H1 (cell line): ENCODE measurements around the gene TMTC4. TPM values are rescaled to one million over a fixed set of nuclear protein-coding genes. Genes with fewer than 3 reads are reported as not detected.

Experiments
- CTCF ChIA-PET: fragments of 300-600 bp; sonication (Branson Sonifier 250); formaldehyde crosslinking; loops from one replicate; lab custom pipeline; 2021; ENCODE audit not compliant: partially characterized antibody; lab: Charles Lee
- POLR2A ChIA-PET: fragments of 300-600 bp; sonication (Branson Sonifier 250); formaldehyde crosslinking; loops from one replicate; lab custom pipeline; 2021; ENCODE audit warnings: inconsistent platforms; ENCODE audit not compliant: partially characterized antibody; lab: Charles Lee
- DNase-seq, 2 experiments: peaks; one replicate each; pipeline versions ENCODE4 v3.0.0 to v3.0.0-alpha.2; 2010 to 2022; ENCODE audit warnings: low spot score in 2 of 2, low read depth in 1 of 2, mixed read lengths in 1 of 2
- FAIRE-seq: peaks from 2 replicates; lab custom pipeline; 2011; peaks lifted over from hg19 to GRCh38; lab: Jason Lieb, UNC
- H2AFZ ChIP-seq: 2 replicates; pipeline ENCODE4 v1.8.1; 2012; ENCODE audit warnings: low read length, inconsistent platforms
- H2AK5ac ChIP-seq: 2 replicates; pipeline ENCODE4 v1.6.1; 2013; ENCODE audit warnings: low read depth, low read length
- H2BK120ac ChIP-seq: replicated peaks from 2 replicates; pipeline ENCODE3; 2013; ENCODE audit warnings: low read depth, low read length, inconsistent platforms
- H2BK12ac ChIP-seq: 2 replicates; pipeline ENCODE4 v1.6.1; 2013; ENCODE audit warnings: low read depth, low read length
- H2BK15ac ChIP-seq: 2 replicates; pipeline ENCODE4 v1.6.1; 2013; ENCODE audit warnings: low read length
- H2BK20ac ChIP-seq: 2 replicates; pipeline ENCODE4 v1.6.1; 2013; ENCODE audit warnings: low read length
- H2BK5ac ChIP-seq: 2 replicates; pipeline ENCODE4 v1.6.1; 2013; ENCODE audit warnings: low read depth, low read length
- H3K14ac ChIP-seq: 2 replicates; pipeline ENCODE4 v1.6.1; 2013; ENCODE audit warnings: inconsistent platforms; ENCODE audit not compliant: insufficient read length
- H3K18ac ChIP-seq: 2 replicates; pipeline ENCODE4 v1.6.1; 2013; ENCODE audit warnings: low read length; ENCODE audit errors: extremely low read depth
- H3K23ac ChIP-seq: 2 replicates; pipeline ENCODE4 v1.6.1; 2013; ENCODE audit warnings: inconsistent platforms; ENCODE audit not compliant: insufficient read length
- H3K23me2 ChIP-seq: 2 replicates; pipeline ENCODE4 v1.6.1; 2013; ENCODE audit warnings: low read depth, low read length
- H3K27ac ChIP-seq: 2 replicates; pipeline ENCODE4 v1.6.1; 2011; ENCODE audit warnings: low read depth, low read length, inconsistent platforms
- H3K27me3 ChIP-seq, 4 experiments: replicated peaks in 1 of 4; 1 replicate in 1 of 4; 2 replicates in 3 of 4; pipeline versions ENCODE4 v1.6.1 to v1.8.1; 2011 to 2013; ENCODE audit warnings: low read length in 3 of 4, mild to moderate bottlenecking in 3 of 4, inconsistent platforms in 2 of 4, mixed read lengths in 2 of 4, moderate library complexity in 1 of 4; ENCODE audit not compliant: control insufficient read depth in 3 of 4, insufficient read depth in 3 of 4; ENCODE audit errors: extremely low read depth in 1 of 4
- H3K36me3 ChIP-seq, 4 experiments: 2 replicates each; pipeline versions ENCODE4 v1.6.1 to v1.8.1; 2011 to 2013; ENCODE audit warnings: mild to moderate bottlenecking in 4 of 4, low read length in 3 of 4, moderate library complexity in 2 of 4, control low read depth in 1 of 4, inconsistent platforms in 1 of 4; ENCODE audit not compliant: insufficient read depth in 4 of 4, control insufficient read depth in 2 of 4
- H3K4ac ChIP-seq: replicated peaks from 2 replicates; pipeline ENCODE3; 2013; ENCODE audit warnings: low read length, low read depth, mixed read lengths, inconsistent platforms; ENCODE audit not compliant: insufficient read length
- H3K4me1 ChIP-seq, 4 experiments: replicated peaks in 1 of 4; 1 replicate in 1 of 4; 2 replicates in 3 of 4; pipeline versions ENCODE4 v1.6.1 to v1.8.1; 2011 to 2013; ENCODE audit warnings: low read length in 3 of 4, inconsistent platforms in 2 of 4, mixed read lengths in 1 of 4; ENCODE audit not compliant: insufficient read depth in 4 of 4, control insufficient read depth in 3 of 4
- H3K4me2 ChIP-seq, 2 experiments: 2 replicates each; pipeline versions ENCODE4 v1.6.1 to v1.8.1; 2011 to 2013; ENCODE audit warnings: low read depth in 2 of 2, low read length in 2 of 2, control low read depth in 1 of 2, inconsistent platforms in 1 of 2, mild to moderate bottlenecking in 1 of 2; ENCODE audit not compliant: insufficient read depth in 1 of 2
- H3K4me3 ChIP-seq, 4 experiments: fragments of 200-600, 300-600 bp in 1 of 4; sonication (generic), shearing (Covaris generic), sonication (Bioruptor Twin) in 1 of 4; 2 replicates each; pipeline versions ENCODE4 v1.5.1 to v1.8.1; 2011 to 2016; ENCODE audit warnings: low read length in 4 of 4, low read depth in 3 of 4, control low read depth in 2 of 4, inconsistent platforms in 2 of 4, mild to moderate bottlenecking in 2 of 4, mixed read lengths in 1 of 4, moderate library complexity in 1 of 4; ENCODE audit not compliant: insufficient read depth in 2 of 4; ENCODE audit errors: extremely low read depth in 1 of 4
- H3K56ac ChIP-seq: replicated peaks from 2 replicates; pipeline ENCODE3; 2013; ENCODE audit warnings: low read depth, mild to moderate bottlenecking, mixed read lengths, low read length, inconsistent platforms; ENCODE audit not compliant: insufficient read length
- H3K79me1 ChIP-seq: 2 replicates; pipeline ENCODE4 v1.6.1; 2013; ENCODE audit warnings: low read depth, low read length, control low read depth
- H3K79me2 ChIP-seq, 2 experiments: 2 replicates each; pipeline versions ENCODE4 v1.6.1 to v1.8.1; 2012 to 2013; ENCODE audit warnings: low read length in 2 of 2, mild to moderate bottlenecking in 2 of 2, inconsistent platforms in 1 of 2; ENCODE audit not compliant: insufficient read depth in 2 of 2, control insufficient read depth in 1 of 2
- H3K9ac ChIP-seq, 4 experiments: replicated peaks in 1 of 4; 1 replicate in 1 of 4; 2 replicates in 3 of 4; pipeline versions ENCODE4 v1.6.1 to v1.8.1; 2011 to 2013; ENCODE audit warnings: low read depth in 3 of 4, low read length in 3 of 4, control low read depth in 2 of 4, mild to moderate bottlenecking in 2 of 4, moderate library complexity in 2 of 4, inconsistent platforms in 1 of 4; ENCODE audit errors: extremely low read depth in 1 of 4
- H3K9me3 ChIP-seq, 2 experiments: 2 replicates each; pipeline versions ENCODE4 v1.6.1 to v1.8.1; 2012 to 2013; ENCODE audit warnings: mild to moderate bottlenecking in 2 of 2, moderate library complexity in 2 of 2, control low read depth in 1 of 2, inconsistent platforms in 1 of 2, low read depth in 1 of 2, low read length in 1 of 2, mixed read lengths in 1 of 2; ENCODE audit not compliant: insufficient read depth in 2 of 2
- H4K20me1 ChIP-seq, 2 experiments: replicated peaks in 1 of 2; 2 replicates each; pipeline versions ENCODE3 to v1.8.1; 2011 to 2013; ENCODE audit warnings: inconsistent platforms in 2 of 2, low read length in 2 of 2, mild to moderate bottlenecking in 1 of 2; ENCODE audit not compliant: insufficient read depth in 2 of 2, control insufficient read depth in 1 of 2
- H4K5ac ChIP-seq: 2 replicates; pipeline ENCODE4 v1.6.1; 2013; ENCODE audit warnings: low read length, low read depth, mixed read lengths, inconsistent platforms; ENCODE audit not compliant: insufficient read length
- H4K8ac ChIP-seq: 2 replicates; pipeline ENCODE4 v1.8.0; 2013; ENCODE audit warnings: mild to moderate bottlenecking, moderate library complexity, low read length, inconsistent platforms; ENCODE audit not compliant: insufficient read depth; ENCODE audit errors: extremely low read depth
- H4K91ac ChIP-seq: replicated peaks from 2 replicates; pipeline ENCODE3; 2013; ENCODE audit warnings: low read length, mixed read lengths, inconsistent platforms; ENCODE audit not compliant: insufficient read length
- CTBP2 ChIP-seq: IDR thresholded peaks from 2 replicates; pipeline ENCODE4 v1.7.0; 2011; ENCODE audit warnings: borderline replicate concordance, mild to moderate bottlenecking, moderate library complexity, mixed read lengths, low read length; ENCODE audit not compliant: insufficient read depth, insufficient read length
- EP300 ChIP-seq, 2 experiments: IDR thresholded peaks; 1 replicate in 1 of 2; 2 replicates in 1 of 2; pipeline ENCODE4 v1.6.1; 2011 to 2012; ENCODE audit warnings: low read depth in 2 of 2, low read length in 2 of 2, mild to moderate bottlenecking in 2 of 2, borderline replicate concordance in 1 of 2, inconsistent platforms in 1 of 2, moderate library complexity in 1 of 2
- HDAC6 ChIP-seq: IDR thresholded peaks from one replicate; pipeline ENCODE4 v1.7.1; 2012; ENCODE audit warnings: low read depth, mild to moderate bottlenecking, inconsistent platforms, low read length, moderate library complexity
- JUN ChIP-seq: IDR thresholded peaks from 2 replicates; pipeline ENCODE4 v1.6.1; 2011; ENCODE audit warnings: low read depth, mild to moderate bottlenecking, improper control_type of control experiment, low read length
- JUND ChIP-seq: IDR thresholded peaks from 2 replicates; pipeline ENCODE4 v1.6.1; 2011; ENCODE audit warnings: mild to moderate bottlenecking, improper control_type of control experiment, low read length
- KDM5A ChIP-seq: fragments of 200-600 bp; IDR thresholded peaks from 2 replicates; pipeline ENCODE4 v1.7.1; 2012; ENCODE audit warnings: mild to moderate bottlenecking, low read length, inconsistent platforms, mixed read lengths
- NRF1 ChIP-seq: IDR thresholded peaks from 2 replicates; pipeline ENCODE4 v1.6.1; 2011; ENCODE audit warnings: mild to moderate bottlenecking, low read depth, low read length, improper control_type of control experiment
- PHF8 ChIP-seq: fragments of 200-600 bp; sonication (generic); conservative IDR thresholded peaks from 2 replicates; pipeline ENCODE4 v1.7.1; 2012; ENCODE audit warnings: low read depth, mild to moderate bottlenecking, inconsistent platforms, low read length, moderate library complexity
- POU5F1 ChIP-seq: IDR thresholded peaks from 2 replicates; pipeline ENCODE4 v1.6.1; 2011; ENCODE audit warnings: low read depth, mild to moderate bottlenecking, low read length, moderate library complexity
- RBBP5 ChIP-seq: IDR thresholded peaks from 2 replicates; pipeline ENCODE4 v1.7.1; 2012; ENCODE audit warnings: low read depth, mild to moderate bottlenecking, inconsistent platforms, low read length, moderate library complexity, borderline replicate concordance
- RNF2 ChIP-seq: fragments of 200-900, 300-1000 bp; sonication (generic); IDR thresholded peaks from 2 replicates; pipeline ENCODE4 v1.7.1; 2016; ENCODE audit warnings: borderline replicate concordance, low read depth, mild to moderate bottlenecking, antibody characterized with exemption, low read length; ENCODE audit not compliant: poor library complexity, severe bottlenecking; ENCODE audit errors: missing control alignments
- SP1 ChIP-seq: IDR thresholded peaks from 2 replicates; pipeline ENCODE4 v1.6.1; 2011; ENCODE audit warnings: low read depth, low read length
- SRF ChIP-seq: IDR thresholded peaks from 2 replicates; pipeline ENCODE4 v1.6.1; 2011; ENCODE audit warnings: mild to moderate bottlenecking, low read depth, low read length, moderate library complexity
- WGBS, 2 experiments: shearing (Covaris generic) in 1 of 2; methylation state at CpG; one replicate each; pipeline versions ENCODE4 v1.1.6 to v1.1.7; 2013 to 2015; ENCODE audit warnings: low lambda C conversion rate in 2 of 2, mixed read lengths in 2 of 2, inconsistent platforms in 1 of 2, low coverage in 1 of 2, missing lambda C conversion rate in 1 of 2; ENCODE audit not compliant: insufficient replicate concordance in 2 of 2, insufficient coverage in 1 of 2, insufficient read length in 1 of 2; ENCODE audit errors: extremely low coverage in 1 of 2, missing lambda C conversion rate in 1 of 2; 5-methylcytosine and 5-hydroxymethylcytosine counted together
- polyA plus RNA-seq, 7 experiments: library from polyadenylated mRNA; depleted of rRNA in 3 of 7; stranded (reverse) in 5 of 7; unstranded in 2 of 7; fragments of >200 nt in 5 of 7; fragments of 200-250 nt in 2 of 7; gene quantifications; 1 replicate in 5 of 7; 2 replicates in 1 of 7; 4 replicates in 1 of 7; pipeline versions ENCODE4 v1.2.1 to v1.2.3, GENCODE V29; 2011 to 2013; ENCODE audit warnings: missing spikeins in 2 of 7, mixed read lengths in 2 of 7
- total RNA-seq: library from RNA; stranded (reverse); fragmentation: NEBNext Ultra II Directional; extraction: Animal tissue kit (Norgen Biotek cat#: 25700); gene quantifications from 2 replicates; pipeline ENCODE4 v1.2.1, GENCODE V29; 2021

The TMTC4 gene
- total and polyA plus RNA-seq, 2 of the 8 experiments (the other 6 are each of a cell fraction or from before 2014, with no cell fraction given) = 26.3 to 42.6 TPM

GRCh38 chr13:100561599-100562204, 112.9 kb downstream of the TMTC4 start:
- Histone ChIP-seq H3K27me3 (no peaks in the 10 kb centered on the region), H3K23ac (no peak overlapping the region), H2BK5ac (no peak overlapping the region), H2BK20ac (no peak overlapping the region), H3K27ac (no peak overlapping the region), H2BK15ac (no peak overlapping the region), H3K4me3 (no peak overlapping the region), H3K4me2 (no peak overlapping the region), H2BK12ac (no peak overlapping the region), H4K8ac (no peak overlapping the region), H4K20me1 (no peaks in the 10 kb centered on the region), H3K18ac (no peak overlapping the region), H3K4ac (no peak overlapping the region), H2AK5ac (no peak overlapping the region), H3K79me1 (no peaks in the 10 kb centered on the region), H3K14ac (no peak overlapping the region), H3K79me2 (no peaks in the 10 kb centered on the region), H3K4me1 (no peaks in the 10 kb centered on the region), H3K23me2 (no peaks in the 10 kb centered on the region), H2BK120ac (no peak overlapping the region), H3K9ac (no peak overlapping the region), H3K56ac (no peak overlapping the region), H3K9me3 (peaks cover 5 to 12% of the 10 kb centered on the region in 2 experiments; a peak in 3 of 4 replicates), H2AFZ (no peak overlapping the region), H4K91ac (no peak overlapping the region), H4K5ac (no peak overlapping the region), H3K36me3 (no peaks in the 10 kb centered on the region)
- ChIA-PET CTCF (interaction anchor here (0.6 to 5.0 kb wide), 5 partner anchors 11 to 944 kb away, joined by 3 to 42 read pairs (median 4); partner anchors contain the start of gene GGACT), POLR2A (no interaction called here)
- DNase-seq (no peak), FAIRE-seq (no peak)
- WGBS, 2 experiments = 56% methylated on average over 7 of the region's 7 CpGs; no CpG with 5 or more reads in 1 of the 2 experiments
- TF ChIP-seq PHF8 = no peak
- no peak for TF ChIP-seq HDAC6
- no peak for TF ChIP-seq RBBP5
- TF ChIP-seq SP1 = no peak
- no peak for TF ChIP-seq SRF
- no peak for TF ChIP-seq JUN
- TF ChIP-seq CTBP2 = no peak
- no peak for TF ChIP-seq EP300 (IDR thresholded peaks at IDR 0.05; ENCODE audit: borderline replicate concordance in 1 of 2, low read depth in 2 of 2, low read length in 2 of 2)
- no peak for TF ChIP-seq NRF1
- no peak for TF ChIP-seq JUND
- no peak for TF ChIP-seq RNF2
- TF ChIP-seq KDM5A = no peak
- no peak for TF ChIP-seq POU5F1
